ENCODE data around the gene DLG2.

DLG2 gene

DNA sequence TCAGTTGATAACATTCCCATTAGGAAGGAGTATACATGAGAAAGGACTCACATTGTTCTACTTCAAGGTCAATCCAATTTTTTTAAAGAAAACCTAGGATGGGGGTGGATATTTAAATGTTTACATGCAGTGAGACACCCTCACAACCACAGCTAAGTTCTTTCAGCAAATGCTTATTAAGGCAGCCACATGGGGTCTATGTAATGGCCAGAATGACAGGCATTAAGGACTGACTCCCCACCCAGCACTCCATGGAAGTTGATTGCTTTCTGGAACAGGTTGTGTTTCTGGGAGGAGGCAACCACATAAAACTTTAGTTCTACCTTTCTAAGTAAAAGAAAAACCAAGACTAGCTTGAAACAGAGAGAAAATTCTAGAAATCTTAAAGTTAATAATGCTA is 1678.9 kb downstream of the DLG2 start:
- H3K4me3 ChIP-seq (ENCODE audit: low read depth, low read length): no peak overlapping the region
- TF ChIP-seq, protein P1, sequence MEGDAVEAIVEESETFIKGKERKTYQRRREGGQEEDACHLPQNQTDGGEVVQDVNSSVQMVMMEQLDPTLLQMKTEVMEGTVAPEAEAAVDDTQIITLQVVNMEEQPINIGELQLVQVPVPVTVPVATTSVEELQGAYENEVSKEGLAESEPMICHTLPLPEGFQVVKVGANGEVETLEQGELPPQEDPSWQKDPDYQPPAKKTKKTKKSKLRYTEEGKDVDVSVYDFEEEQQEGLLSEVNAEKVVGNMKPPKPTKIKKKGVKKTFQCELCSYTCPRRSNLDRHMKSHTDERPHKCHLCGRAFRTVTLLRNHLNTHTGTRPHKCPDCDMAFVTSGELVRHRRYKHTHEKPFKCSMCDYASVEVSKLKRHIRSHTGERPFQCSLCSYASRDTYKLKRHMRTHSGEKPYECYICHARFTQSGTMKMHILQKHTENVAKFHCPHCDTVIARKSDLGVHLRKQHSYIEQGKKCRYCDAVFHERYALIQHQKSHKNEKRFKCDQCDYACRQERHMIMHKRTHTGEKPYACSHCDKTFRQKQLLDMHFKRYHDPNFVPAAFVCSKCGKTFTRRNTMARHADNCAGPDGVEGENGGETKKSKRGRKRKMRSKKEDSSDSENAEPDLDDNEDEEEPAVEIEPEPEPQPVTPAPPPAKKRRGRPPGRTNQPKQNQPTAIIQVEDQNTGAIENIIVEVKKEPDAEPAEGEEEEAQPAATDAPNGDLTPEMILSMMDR (IDR thresholded peaks at IDR 0.05; ENCODE audit: borderline replicate concordance, insufficient read depth, low read depth, low read length): no peak

DNA sequence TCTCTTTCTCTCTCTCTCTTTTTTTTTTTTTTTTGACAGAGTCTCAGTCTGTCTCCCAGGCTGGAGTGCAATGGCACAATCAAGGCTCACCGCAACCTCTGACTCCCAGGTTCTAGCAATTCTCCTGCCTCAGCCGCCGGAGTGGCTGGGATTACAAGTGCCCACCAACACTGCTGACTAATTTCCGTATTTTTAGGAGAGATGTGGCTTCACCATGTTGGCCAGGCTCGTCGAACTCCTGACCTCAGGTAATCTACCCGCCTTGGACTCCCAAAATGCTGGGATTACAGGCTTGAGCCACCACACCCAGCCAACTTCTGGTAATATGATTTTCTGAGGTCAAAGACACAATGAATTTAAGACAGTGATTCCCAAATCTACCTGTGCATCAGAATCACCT is 1681.2 kb downstream of the DLG2 start:
- TF ChIP-seq, protein P1 (IDR thresholded peaks at IDR 0.05; ENCODE audit: borderline replicate concordance, insufficient read depth, low read depth, low read length): no peak
- H3K4me3 ChIP-seq (ENCODE audit: low read depth, low read length): no peak overlapping the region

DNA sequence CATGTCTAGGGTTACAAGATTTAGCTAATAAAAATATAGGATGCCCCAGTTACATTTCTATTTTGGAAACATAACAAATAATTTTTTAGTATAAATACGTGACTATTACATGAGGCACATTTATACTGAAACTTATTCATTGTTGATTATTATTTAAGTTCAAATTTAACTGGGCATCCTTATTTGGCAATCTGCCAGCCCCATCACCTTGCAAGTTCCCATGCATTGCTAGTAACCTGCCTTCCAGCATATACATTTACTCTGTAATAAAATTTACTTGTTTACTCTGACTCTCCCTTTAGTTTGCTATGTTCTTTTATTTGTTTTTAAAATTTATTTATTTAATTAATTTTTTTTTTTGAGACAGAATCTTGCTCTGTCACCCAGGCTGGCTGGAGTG is 1686.1 kb downstream of the DLG2 start:
- TF ChIP-seq, protein P1 (IDR thresholded peaks at IDR 0.05; ENCODE audit: borderline replicate concordance, insufficient read depth, low read depth, low read length): no peak

DNA sequence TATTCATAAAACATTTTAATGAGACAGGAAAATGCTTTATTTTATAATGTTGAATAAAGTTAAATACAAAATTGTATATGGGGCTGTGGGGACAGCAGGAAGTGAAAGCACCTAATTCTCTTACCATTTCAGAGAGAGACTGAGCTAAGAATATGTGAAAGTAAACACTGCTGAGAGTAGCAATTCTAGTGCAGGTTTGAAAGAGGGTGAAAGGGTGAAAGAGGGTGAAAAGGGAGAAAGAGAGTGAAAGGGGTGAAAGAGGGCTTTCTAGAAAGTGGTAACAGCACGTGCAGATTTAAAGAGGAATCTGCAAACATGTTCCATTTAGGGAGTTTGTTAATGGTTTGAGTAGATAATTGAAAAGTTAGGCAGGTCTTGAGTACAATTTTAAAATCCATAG is 1689.0 kb downstream of the DLG2 start:
- TF ChIP-seq, protein P1 (IDR thresholded peaks at IDR 0.05; ENCODE audit: borderline replicate concordance, insufficient read depth, low read depth, low read length): no peak
- H3K4me3 ChIP-seq (ENCODE audit: low read depth, low read length): no peak overlapping the region

More for the DNA sequence above, 1686.1 kb downstream of the DLG2 start:
- H3K4me3 ChIP-seq (ENCODE audit: low read depth, low read length): no peak overlapping the region

DNA sequence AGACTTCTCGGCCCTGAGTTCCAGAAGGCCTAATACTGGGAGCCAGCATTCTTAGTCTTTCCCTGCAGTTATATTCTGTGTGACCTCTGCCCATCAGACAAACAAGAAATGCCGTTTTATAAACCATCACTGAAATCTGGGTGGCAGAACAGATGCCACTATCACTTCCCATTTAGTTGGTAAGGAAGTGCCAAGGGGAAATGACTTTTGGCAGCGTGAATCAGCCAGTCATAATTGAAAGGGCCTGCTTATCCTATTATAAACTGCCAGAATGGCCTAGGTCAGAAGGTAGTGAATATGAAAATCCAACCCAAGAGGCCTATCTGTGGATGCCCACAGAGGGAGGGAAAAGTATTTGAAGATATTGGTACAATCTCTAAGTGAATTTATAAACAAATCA is 1694.1 kb downstream of the DLG2 start:
- no peak overlapping the region for H3K4me3 ChIP-seq (ENCODE audit: low read depth, low read length)
- TF ChIP-seq, protein P1 (IDR thresholded peaks at IDR 0.05; ENCODE audit: borderline replicate concordance, insufficient read depth, low read depth, low read length): no peak

DNA sequence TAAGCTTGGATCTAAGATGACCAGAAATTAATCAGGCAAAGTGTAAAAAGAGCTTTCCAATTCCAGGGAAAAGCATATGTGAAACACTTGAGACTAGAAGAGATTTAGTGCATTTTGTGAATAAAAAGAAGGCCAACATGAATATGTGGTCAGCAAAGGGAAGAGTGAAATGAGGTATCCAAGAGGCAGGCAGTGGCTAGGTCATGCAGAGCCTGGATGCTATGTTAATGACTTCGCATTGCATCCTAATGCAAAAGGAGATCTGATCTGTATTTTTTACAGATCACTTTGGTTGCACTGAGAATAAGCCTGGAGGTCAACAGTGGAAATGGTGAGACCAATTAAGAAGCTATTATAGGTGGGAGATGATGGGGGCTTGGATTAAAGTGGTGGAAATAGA is 1699.7 kb downstream of the DLG2 start:
- no peak overlapping the region for H3K4me3 ChIP-seq (ENCODE audit: low read depth, low read length)
- TF ChIP-seq, protein P1 (IDR thresholded peaks at IDR 0.05; ENCODE audit: borderline replicate concordance, insufficient read depth, low read depth, low read length): no peak

DNA sequence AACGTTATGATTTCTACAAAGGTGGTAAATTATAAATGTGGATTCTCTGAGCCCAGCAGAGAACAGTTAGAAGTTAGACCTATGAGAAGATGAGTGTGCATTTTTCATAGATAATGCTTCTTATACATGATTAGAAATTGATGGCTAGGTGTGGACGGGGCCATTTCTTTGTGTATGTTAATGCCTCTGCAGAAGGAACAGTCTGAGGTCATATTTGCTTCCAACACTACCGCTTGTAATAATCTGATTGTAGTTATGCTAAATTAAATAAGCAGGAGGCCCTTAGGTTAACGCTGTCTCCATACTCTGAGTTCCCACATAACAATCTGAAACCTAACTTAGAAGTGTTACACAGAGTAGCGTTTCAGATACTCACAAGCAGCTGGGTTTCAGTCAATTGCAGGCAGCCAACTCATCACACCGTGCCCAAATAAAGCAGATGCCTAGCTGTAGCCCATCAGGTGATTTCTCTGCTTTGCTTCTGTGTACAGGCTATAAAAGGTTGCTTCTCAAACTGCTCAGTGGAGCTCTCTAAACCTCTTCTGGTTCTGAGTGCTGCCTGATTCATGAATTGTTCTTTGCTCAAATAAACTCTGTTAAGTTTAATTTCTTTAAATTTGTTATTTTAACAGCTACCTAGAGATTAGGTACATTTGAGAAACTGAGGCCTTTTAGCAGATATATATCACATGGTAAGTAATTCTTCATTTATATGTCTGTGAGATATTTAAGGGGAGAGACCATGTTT is 1702.2 kb downstream of the DLG2 start:
- TF ChIP-seq, protein P1 (IDR thresholded peaks at IDR 0.05; ENCODE audit: borderline replicate concordance, insufficient read depth, low read depth, low read length): no peak
- no peak overlapping the region for H3K4me3 ChIP-seq (ENCODE audit: low read depth, low read length)

Measured in GM12875 (cell line).